ENCODE measurements around the gene LYG1. TPM values are rescaled to one million over a fixed set of nuclear protein-coding genes. Genes with fewer than 3 reads are reported as not detected.
A peak's percentile ranks its signal among the peaks of the same experiment; 100 is the strongest.

The LYG1 gene
- total and polyA plus RNA-seq, 2 of the 13 experiments (the other 11 are each of a cell fraction or from before 2014, with no cell fraction given), result 1.00 to 2.9 TPM

- TF ChIP-seq GPBP1L1 (CRISPR knock-in tag; IDR thresholded peaks at IDR 0.05) (no peak), ZNF354B (CRISPR knock-in tag; IDR thresholded peaks at IDR 0.05) (peak; percentile 96), MAX (IDR thresholded peaks at IDR 0.05) (peak; percentile 94), MATR3 (CRISPR knock-in tag; IDR thresholded peaks at IDR 0.05) (no peak), CCDC6 (CRISPR knock-in tag; IDR thresholded peaks at IDR 0.05) (peak; percentile 88), ZNF572 (CRISPR knock-in tag; IDR thresholded peaks at IDR 0.05) (peak; percentile 98), ZNF703 (CRISPR knock-in tag; IDR thresholded peaks at IDR 0.05; ENCODE audit: borderline replicate concordance) (peak; percentile 89; the same call in 1 of the 2 replicates), ZNF451 (CRISPR knock-in tag; IDR thresholded peaks at IDR 0.05) (peak; percentile 88), PHF20 (CRISPR knock-in tag; IDR thresholded peaks at IDR 0.05) (peak; percentile 93), ZNF670 (CRISPR knock-in tag; IDR thresholded peaks at IDR 0.05; ENCODE audit: borderline replicate concordance) (peak; percentile 9; the same call in 1 of the 2 replicates), SP140L (CRISPR knock-in tag; IDR thresholded peaks at IDR 0.05; ENCODE audit: borderline replicate concordance) (no peak), POLR2AphosphoS5 (IDR thresholded peaks at IDR 0.05; ENCODE audit: low read depth, low read length) (peak; percentile 99), HMGA1 (CRISPR knock-in tag; conservative IDR thresholded peaks at IDR 0.05) (no peak), AFF4 (CRISPR knock-in tag; IDR thresholded peaks at IDR 0.05) (peak; percentile 59; the same call in 1 of the 2 replicates), ZNF512B (CRISPR knock-in tag; IDR thresholded peaks at IDR 0.05; ENCODE audit: borderline replicate concordance) (no peak), NR1H2 (CRISPR knock-in tag; IDR thresholded peaks at IDR 0.05; ENCODE audit: borderline replicate concordance, low read depth) (no peak), YY1 (IDR thresholded peaks at IDR 0.05; ENCODE audit: insufficient read depth, insufficient replicate concordance, low read depth, low read length) (peak; percentile 75)
Measured at GRCh38 chr2:99337113-99338028, 36.4 kb upstream of the LYG1 start, which contains the start of gene EIF5B (continued).
